Astrocyte of the cerebellum (primary cell): ENCODE measurements around the gene CX3CL1.
"Not testable (repeated sequence)": the region's sequence is repeated elsewhere in the genome, so short reads cannot be mapped to it uniquely, and the experiment has no call there.

Source experiments
- DNase-seq: peaks from one replicate; pipeline ENCODE4 v3.0.0-alpha.2; 2011; ENCODE audit warnings: low read depth
- H3K4me3 ChIP-seq: 2 replicates; pipeline ENCODE4 v1.5.1; 2011; ENCODE audit warnings: mild to moderate bottlenecking, low read depth, low read length, moderate library complexity
- in situ Hi-C: cut with HindIII; loops from 2 replicates; pipeline ENCODE4 v1.10.0; 2017; ENCODE audit warnings: low sequenced_read_pairs
- TF ChIP-seq, protein P1 (sequence below): IDR thresholded peaks from 2 replicates; pipeline ENCODE4 v1.5.1; 2012; ENCODE audit warnings: low read length, low read depth, moderate library complexity, mild to moderate bottlenecking; ENCODE audit errors: missing control alignments

Gene CX3CL1

DNA sequence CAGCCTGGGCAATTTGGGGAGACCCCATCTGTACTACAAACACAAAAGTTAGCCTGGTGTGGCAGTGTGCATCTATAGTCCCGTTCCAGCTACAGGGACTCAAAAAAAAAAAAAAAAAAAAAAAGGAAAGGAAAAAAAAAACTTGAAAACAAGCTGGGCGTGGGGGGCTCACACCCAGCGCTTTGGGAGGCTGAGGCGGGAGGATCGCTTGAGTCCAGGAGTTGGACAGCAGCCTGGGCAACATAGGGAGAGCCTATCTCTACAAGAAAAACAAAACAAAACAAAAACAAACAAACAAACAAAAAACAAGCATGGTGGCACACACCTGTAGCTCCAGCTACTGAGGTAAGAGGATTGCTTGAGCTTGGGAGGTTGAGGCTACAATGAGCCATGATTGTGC lies 19.4 kb downstream of the CX3CL1 start:
- TF ChIP-seq, protein P1, sequence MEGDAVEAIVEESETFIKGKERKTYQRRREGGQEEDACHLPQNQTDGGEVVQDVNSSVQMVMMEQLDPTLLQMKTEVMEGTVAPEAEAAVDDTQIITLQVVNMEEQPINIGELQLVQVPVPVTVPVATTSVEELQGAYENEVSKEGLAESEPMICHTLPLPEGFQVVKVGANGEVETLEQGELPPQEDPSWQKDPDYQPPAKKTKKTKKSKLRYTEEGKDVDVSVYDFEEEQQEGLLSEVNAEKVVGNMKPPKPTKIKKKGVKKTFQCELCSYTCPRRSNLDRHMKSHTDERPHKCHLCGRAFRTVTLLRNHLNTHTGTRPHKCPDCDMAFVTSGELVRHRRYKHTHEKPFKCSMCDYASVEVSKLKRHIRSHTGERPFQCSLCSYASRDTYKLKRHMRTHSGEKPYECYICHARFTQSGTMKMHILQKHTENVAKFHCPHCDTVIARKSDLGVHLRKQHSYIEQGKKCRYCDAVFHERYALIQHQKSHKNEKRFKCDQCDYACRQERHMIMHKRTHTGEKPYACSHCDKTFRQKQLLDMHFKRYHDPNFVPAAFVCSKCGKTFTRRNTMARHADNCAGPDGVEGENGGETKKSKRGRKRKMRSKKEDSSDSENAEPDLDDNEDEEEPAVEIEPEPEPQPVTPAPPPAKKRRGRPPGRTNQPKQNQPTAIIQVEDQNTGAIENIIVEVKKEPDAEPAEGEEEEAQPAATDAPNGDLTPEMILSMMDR: no peak
- no peak for DNase-seq
- in situ Hi-C loops: no loop called here
- H3K4me3 ChIP-seq: no peak overlapping the region

DNA sequence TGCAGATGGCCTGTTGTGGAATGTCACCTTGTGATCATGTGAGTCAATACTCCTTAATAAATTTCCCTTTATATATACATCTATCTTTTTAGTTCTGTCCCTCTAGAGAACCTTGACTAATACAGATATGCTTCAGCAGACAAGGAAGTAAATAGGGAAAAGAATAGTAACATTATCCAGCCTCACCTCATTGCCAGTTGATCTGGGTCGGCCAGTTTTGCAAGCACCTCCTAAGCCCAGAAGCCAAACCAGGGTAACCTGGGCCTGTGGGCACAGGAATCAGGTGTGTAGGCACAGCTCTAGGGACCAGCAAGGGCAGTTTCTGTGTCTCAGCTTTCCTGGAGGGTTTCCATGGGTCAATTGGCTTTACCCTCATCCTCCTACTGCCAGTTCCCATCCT lies 20.4 kb downstream of the CX3CL1 start:
- in situ Hi-C loops: no loop called here
- TF ChIP-seq, protein P1: no peak
- H3K4me3 ChIP-seq: no peak overlapping the region
- no peak for DNase-seq

DNA sequence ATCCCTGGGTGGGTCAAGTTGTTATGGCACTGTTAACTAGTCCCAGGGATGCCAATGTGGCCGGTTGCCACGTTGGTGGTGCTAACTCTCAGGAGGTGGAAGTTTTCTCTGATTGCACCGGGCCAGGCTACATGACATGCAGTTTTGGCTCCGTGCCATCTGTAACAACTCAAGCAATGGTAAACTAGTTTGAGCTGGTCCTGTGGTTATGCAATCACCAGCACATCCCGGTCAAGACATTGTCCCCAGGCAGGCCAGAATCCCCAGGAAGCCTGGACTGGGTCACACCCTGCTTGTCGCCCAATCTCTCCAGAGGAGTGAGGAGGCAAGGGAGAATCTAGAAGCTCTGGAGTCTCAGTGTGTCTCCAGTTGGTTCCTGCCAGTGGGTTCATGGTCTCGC lies 22.2 kb downstream of the CX3CL1 start:
- in situ Hi-C loops: no loop called here
- TF ChIP-seq, protein P1: no peak
- no peak for DNase-seq

DNA sequence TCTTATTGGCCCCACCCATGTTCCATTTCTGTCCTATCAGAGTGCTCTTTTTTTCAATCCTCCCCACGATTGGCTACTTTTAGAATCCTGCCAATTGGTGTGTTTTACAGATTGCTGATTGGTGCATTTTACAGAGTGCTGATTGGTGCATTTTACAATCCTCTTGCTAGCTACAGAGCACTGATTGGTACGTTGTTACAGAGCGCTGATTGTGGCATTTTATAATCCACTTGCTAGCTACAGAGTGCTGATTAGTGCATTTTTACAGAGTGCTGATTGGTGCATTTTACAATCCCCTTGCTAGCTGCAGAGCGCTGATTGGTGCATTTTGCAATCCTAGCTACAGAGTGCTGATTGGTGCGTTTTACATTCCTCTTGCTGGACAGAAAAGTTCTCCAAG lies 22.7 kb downstream of the CX3CL1 start:
- in situ Hi-C loops: no loop called here
- no peak for DNase-seq
- no peak overlapping the region for H3K4me3 ChIP-seq
- TF ChIP-seq, protein P1: no peak

More for the DNA sequence above, 22.2 kb downstream of the CX3CL1 start:
- no peak overlapping the region for H3K4me3 ChIP-seq

DNA sequence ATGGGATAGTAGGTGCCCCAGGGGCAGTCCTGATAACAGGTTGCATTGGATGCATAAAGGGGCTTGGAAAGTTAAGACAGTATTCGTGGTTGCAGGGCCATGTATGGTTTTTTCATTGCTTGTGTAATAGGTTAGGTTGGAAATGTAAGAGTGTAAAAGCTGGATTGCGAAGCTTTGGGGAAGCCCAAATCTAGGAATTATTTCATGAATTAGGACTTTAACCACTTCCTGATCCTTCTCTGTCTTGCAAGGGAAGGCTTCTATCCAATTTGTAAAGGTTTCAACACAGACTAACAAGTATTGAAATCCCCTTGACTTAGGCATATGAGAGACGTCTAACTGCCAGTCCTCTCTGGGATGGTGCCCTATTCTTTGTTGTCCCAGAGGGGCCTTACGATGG lies 24.5 kb downstream of the CX3CL1 start:
- TF ChIP-seq, protein P1: no peak
- no peak overlapping the region for H3K4me3 ChIP-seq
- DNase-seq: no peak
- in situ Hi-C loops: no loop called here

DNA sequence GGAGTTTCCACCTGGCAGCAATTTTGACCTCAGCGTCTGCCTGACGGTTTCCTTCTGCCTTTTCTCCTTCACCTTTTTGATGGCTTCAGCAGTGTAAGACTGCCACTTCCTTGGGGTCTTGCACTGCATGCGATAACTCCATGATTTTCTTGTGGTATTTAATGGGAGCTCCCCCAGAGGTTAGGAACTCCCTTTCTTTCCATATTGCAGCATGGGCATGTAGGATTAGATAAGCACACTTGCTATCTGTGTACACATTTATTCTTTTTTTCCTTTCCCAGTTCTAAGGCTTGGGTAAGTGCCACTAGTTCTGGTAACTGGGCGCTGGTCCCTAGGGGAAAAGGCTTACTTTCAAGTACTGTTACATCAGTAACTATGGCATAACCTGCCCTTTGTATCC lies 25.2 kb downstream of the CX3CL1 start:
- H3K4me3 ChIP-seq, in situ Hi-C loops, DNase-seq: not testable (repeated sequence)

DNA sequence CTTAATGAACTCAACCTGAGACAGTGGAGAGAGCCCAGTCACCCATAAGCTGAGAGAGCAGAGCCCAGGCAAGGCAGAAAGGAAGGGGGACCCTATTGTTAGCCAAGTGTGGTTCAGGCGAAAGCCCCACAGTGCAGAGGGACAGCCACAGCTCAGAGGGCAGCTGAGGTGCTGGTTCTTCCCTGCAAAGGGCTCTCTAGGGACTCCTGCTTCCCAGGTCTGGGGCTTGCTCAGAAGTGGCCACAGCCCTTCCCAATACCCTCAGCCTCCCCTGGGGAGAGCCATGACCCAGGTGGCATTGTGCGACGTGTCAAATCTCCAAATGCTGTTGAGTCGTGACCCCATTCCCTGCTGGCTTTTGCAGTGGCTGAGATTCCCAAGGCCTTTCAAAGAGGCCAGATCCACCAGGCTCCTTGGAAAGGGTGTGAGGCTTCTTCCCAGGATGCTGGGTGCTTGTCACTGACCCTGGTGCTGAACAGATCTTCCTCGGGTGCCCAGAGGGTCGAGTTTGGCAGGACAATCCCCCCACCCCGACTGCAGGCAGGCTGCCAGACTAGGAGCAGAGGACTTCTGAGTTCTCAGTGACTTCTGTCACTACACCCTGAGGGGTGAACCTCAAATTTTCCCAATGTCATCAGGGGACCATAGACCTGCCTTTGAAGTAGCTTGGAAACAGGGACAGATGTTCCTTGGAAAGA lies 29.8 kb downstream of the CX3CL1 start:
- in situ Hi-C loops: no loop called here
- TF ChIP-seq, protein P1: no peak
- H3K4me3 ChIP-seq: no peak overlapping the region
- DNase-seq: no peak
